HepG2 (cell line): Measurements from ENCODE around the gene RLN3. TPM values are rescaled to one million over a fixed set of nuclear protein-coding genes. Genes with fewer than 3 reads are reported as not detected.

Experiments
- FLYWCH1 ChIP-seq: sonication (generic); formaldehyde crosslinking; IDR thresholded peaks from 2 replicates; pipeline ENCODE4 v1.8.1; 2023; ENCODE audit warnings: mild to moderate bottlenecking, missing genetic modification reagents
- GATAD1 ChIP-seq: IDR thresholded peaks from 2 replicates; pipeline ENCODE4 v1.6.1; 2016; ENCODE audit warnings: missing genetic modification reagents, missing compliant biosample characterization
- GMEB2 ChIP-seq: IDR thresholded peaks from 2 replicates; pipeline ENCODE4 v1.6.1; 2016; ENCODE audit warnings: missing biosample characterization, missing genetic modification reagents, low read depth
- MIER2 ChIP-seq: IDR thresholded peaks from 2 replicates; pipeline ENCODE4 v1.6.1; 2016; ENCODE audit warnings: missing biosample characterization, missing genetic modification reagents
- RAD51 ChIP-seq: fragments of 450-650 bp; IDR thresholded peaks from 2 replicates; pipeline ENCODE4 v1.6.1; 2016; ENCODE audit warnings: borderline replicate concordance
- RARG ChIP-seq: sonication (generic); formaldehyde crosslinking; IDR thresholded peaks from 2 replicates; pipeline ENCODE4 v1.4.0; 2020; ENCODE audit warnings: low read depth, mild to moderate bottlenecking, missing genetic modification reagents
- RCOR2 ChIP-seq: IDR thresholded peaks from 2 replicates; pipeline ENCODE4 v1.6.1; 2016; ENCODE audit warnings: missing biosample characterization, missing genetic modification reagents
- SMARCE1 ChIP-seq: fragments of 450-650 bp; IDR thresholded peaks from 2 replicates; pipeline ENCODE4 v1.6.1; 2017; ENCODE audit warnings: borderline replicate concordance
- TERF1 ChIP-seq: sonication (generic); formaldehyde crosslinking; IDR thresholded peaks from 2 replicates; pipeline ENCODE4 v1.8.0; 2022; ENCODE audit warnings: mild to moderate bottlenecking, missing genetic modification reagents, moderate library complexity
- TOE1 ChIP-seq: sonication (generic); formaldehyde crosslinking; IDR thresholded peaks from 2 replicates; pipeline ENCODE4 v1.4.0; 2020; ENCODE audit warnings: mild to moderate bottlenecking, missing genetic modification reagents
- ZFP91 ChIP-seq: sonication (generic); formaldehyde crosslinking; IDR thresholded peaks from 2 replicates; pipeline ENCODE4 v1.9.0; 2022; ENCODE audit warnings: missing genetic modification reagents, mild to moderate bottlenecking, borderline replicate concordance
- ZNF121 ChIP-seq: sonication (generic); formaldehyde crosslinking; IDR thresholded peaks from 2 replicates; pipeline ENCODE4 v1.5.0; 2020; ENCODE audit warnings: mild to moderate bottlenecking, missing genetic modification reagents
- ZNF407 ChIP-seq: sonication (generic); formaldehyde crosslinking; IDR thresholded peaks from one replicate; pipeline ENCODE4 v1.5.1; 2020; ENCODE audit warnings: mild to moderate bottlenecking, missing genetic modification reagents; ENCODE audit errors: not compliant biosample characterization
- ZNF614 ChIP-seq: IDR thresholded peaks from 2 replicates; pipeline ENCODE4 v1.6.1; 2018; ENCODE audit warnings: missing biosample characterization, missing genetic modification reagents, inconsistent platforms, borderline replicate concordance
- ZNF678 ChIP-seq: sonication (generic); formaldehyde crosslinking; IDR thresholded peaks from 2 replicates; pipeline ENCODE4 v1.4.0; 2020; ENCODE audit warnings: mild to moderate bottlenecking, missing genetic modification reagents
- ZNF749 ChIP-seq: sonication (generic); formaldehyde crosslinking; IDR thresholded peaks from 2 replicates; pipeline ENCODE4 v1.8.0; 2022; ENCODE audit warnings: mild to moderate bottlenecking, missing genetic modification reagents, moderate library complexity, borderline replicate concordance
- polyA plus RNA-seq, 8 experiments: library from polyadenylated mRNA; depleted of rRNA in 3 of 8; stranded (reverse) in 7 of 8; unstranded in 1 of 8; fragments of >200 nt; fragmentation: Illumina TruSeq in 4 of 8; extraction: Trizol in 4 of 8; gene quantifications; 2 replicates each; pipeline versions ENCODE4 v1.2.1 to v1.2.3, GENCODE V29; 2011 to 2016; ENCODE audit warnings: low read depth in 4 of 8, missing spikeins in 1 of 8, mixed read lengths in 1 of 8; ENCODE audit not compliant: insufficient read depth in 1 of 8
- total RNA-seq, 5 experiments: library from RNA; depleted of rRNA; stranded (reverse); fragments of >200 nt; fragmentation: Illumina TruSeq; extraction: Trizol; gene quantifications; 2 replicates each; pipeline ENCODE4 v1.2.3, GENCODE V29; 2016; ENCODE audit warnings: low read depth in 1 of 5

RLN3 gene
- total and polyA plus RNA-seq, 2 of the 13 experiments (the other 11 are each of a cell fraction or from before 2014, with no cell fraction given): not detected

DNA sequence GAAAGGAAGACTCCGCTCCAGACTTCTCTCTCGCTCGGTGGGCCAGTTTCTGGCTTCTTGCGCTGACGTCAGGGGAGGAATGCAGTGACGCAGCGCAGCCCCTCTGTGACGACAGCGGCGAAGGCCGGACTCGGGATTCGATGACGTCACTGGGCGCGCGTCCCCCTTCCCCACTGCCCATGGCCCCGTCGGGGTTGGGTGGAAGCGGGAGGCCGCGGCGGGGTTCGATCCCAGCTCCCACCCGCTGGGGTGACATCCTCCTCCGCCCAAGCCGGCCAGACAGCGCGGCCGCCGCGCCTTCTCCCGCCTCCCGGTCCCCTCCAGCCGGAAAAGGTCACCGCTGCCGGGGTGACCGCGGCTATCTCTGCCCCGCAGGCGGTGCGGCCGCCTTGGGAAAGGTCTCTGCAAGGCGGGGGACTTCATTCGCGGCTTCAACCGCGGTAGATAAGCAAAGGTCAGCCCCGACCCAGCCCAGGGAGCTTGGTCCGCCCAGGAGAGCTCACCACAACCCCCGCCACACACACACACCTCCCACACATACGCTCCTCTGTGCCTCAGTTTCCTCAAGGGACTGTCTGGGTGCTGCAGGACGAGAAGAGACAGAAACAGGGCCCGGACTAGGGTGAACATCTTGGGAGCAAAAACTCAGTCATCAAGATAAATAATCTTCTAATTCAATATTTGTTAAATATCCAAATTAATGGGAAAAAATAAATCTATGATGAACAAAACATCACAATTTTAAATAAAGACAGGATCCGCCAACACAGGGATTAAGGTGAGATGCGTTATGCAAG lies 21.0 kb upstream of the RLN3 start (continued):
- no peak for TF ChIP-seq ZNF407 (CRISPR knock-in tag)
- TF ChIP-seq TERF1 (CRISPR knock-in tag): no peak
- peak; percentile 81 for TF ChIP-seq GATAD1 (CRISPR knock-in tag)
- no peak for TF ChIP-seq RARG (CRISPR knock-in tag)
- TF ChIP-seq MIER2: 0 out of 2 replicates have a peak, but pooled peaks have one; percentile 14
- peak; percentile 75 for TF ChIP-seq ZNF614
- no peak for TF ChIP-seq FLYWCH1
- TF ChIP-seq ZNF121: 0 out of 2 replicates have a peak, but pooled peaks have one; percentile 11
- TF ChIP-seq RCOR2 (CRISPR knock-in tag): peak; percentile 75; the same call in 1 of the 2 replicates
- TF ChIP-seq SMARCE1: no peak
- no peak for TF ChIP-seq GMEB2 (CRISPR knock-in tag)
- TF ChIP-seq ZFP91 (CRISPR knock-in tag): peak; percentile 88; the same call in 1 of the 2 replicates
- TF ChIP-seq ZNF678 (CRISPR knock-in tag): no peak
- TF ChIP-seq RAD51: no peak
- TF ChIP-seq ZNF749 (CRISPR knock-in tag): 0 out of 2 replicates have a peak, but pooled peaks have one; percentile 44
- 0 out of 2 replicates have a peak, but pooled peaks have one; percentile 72 for TF ChIP-seq TOE1
